ENCODE results near the gene MAP7.

DNA sequence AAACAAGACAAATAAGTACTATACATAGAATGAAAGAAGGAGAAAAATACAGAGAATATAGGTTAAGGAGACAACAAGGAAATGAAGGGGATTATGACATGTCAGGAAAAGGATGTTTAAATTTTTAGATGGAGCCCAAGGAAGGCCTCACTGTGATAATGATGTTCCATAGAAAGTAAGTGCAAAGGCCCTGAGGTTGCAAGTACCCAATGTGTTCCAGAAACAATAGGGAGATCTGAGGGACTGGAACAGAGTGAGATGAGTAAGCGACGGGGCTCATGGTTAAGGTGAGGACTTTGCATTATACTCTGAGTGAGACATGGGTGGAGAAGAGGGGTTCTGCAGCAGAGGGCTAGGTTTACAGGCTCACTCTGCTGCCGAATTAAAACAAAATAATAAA lies 137.8 kb downstream of the MAP7 start:
- TF ChIP-seq CTCF (IDR thresholded peaks at IDR 0.05) (no peak), POLR2A (IDR thresholded peaks at IDR 0.05) (no peak), EP300 (IDR thresholded peaks at IDR 0.05) (no peak)
